Skeletal muscle satellite cell (primary cell): ENCODE measurements around the gene KRTAP10-1.

Source experiments
- H3K27me3 ChIP-seq: 2 replicates; pipeline ENCODE4 v1.7.0; 2013; ENCODE audit warnings: low read length; ENCODE audit not compliant: control insufficient read depth, insufficient read depth
- H3K36me3 ChIP-seq: 2 replicates; pipeline ENCODE4 v1.7.0; 2013; ENCODE audit warnings: mild to moderate bottlenecking, control low read depth, low read length; ENCODE audit not compliant: insufficient read depth
- H3K4me1 ChIP-seq: 2 replicates; pipeline ENCODE4 v1.7.0; 2013; ENCODE audit warnings: low read length; ENCODE audit not compliant: control insufficient read depth, insufficient read depth
- H3K4me2 ChIP-seq: 2 replicates; pipeline ENCODE4 v1.7.0; 2013; ENCODE audit warnings: mild to moderate bottlenecking, low read length
- H3K4me3 ChIP-seq: 2 replicates; pipeline ENCODE4 v1.7.0; 2013; ENCODE audit warnings: low read length
- H3K9ac ChIP-seq: 2 replicates; pipeline ENCODE4 v1.7.0; 2013; ENCODE audit warnings: mild to moderate bottlenecking, low read depth, low read length, moderate library complexity
- H3K9me3 ChIP-seq: replicated peaks from 2 replicates; pipeline ENCODE4 v1.7.0; 2013; ENCODE audit warnings: mild to moderate bottlenecking, control low read depth, low read length

KRTAP10-1 gene

GRCh38 chr21:44516828-44517174 lies 23.2 kb downstream of the KRTAP10-1 start:
- no peaks in the 10 kb centered on the region for H3K4me1 ChIP-seq
- no peak overlapping the region for H3K4me2 ChIP-seq
- H3K36me3 ChIP-seq, result no peaks in the 10 kb centered on the region
- H3K4me3 ChIP-seq, result no peak overlapping the region
- H3K9me3 ChIP-seq, result no peaks in the 10 kb centered on the region
- H3K9ac ChIP-seq, result no peak overlapping the region
- H3K27me3 ChIP-seq, result peaks cover 7% of the 10 kb centered on the region

- H3K9me3 ChIP-seq, result no peaks in the 10 kb centered on the region
- no peaks in the 10 kb centered on the region for H3K36me3 ChIP-seq
- no peaks in the 10 kb centered on the region for H3K4me1 ChIP-seq
- peaks cover 9% of the 10 kb centered on the region for H3K27me3 ChIP-seq
- no peak overlapping the region for H3K4me3 ChIP-seq
- H3K9ac ChIP-seq, result no peak overlapping the region
- no peak overlapping the region for H3K4me2 ChIP-seq
Observed at GRCh38 chr21:44516342-44516741, 23.7 kb downstream of the KRTAP10-1 start.

GRCh38 chr21:44515359-44516165 lies 24.4 kb downstream of the KRTAP10-1 start:
- Histone ChIP-seq H3K9me3 (no peaks in the 10 kb centered on the region), H3K4me1 (no peaks in the 10 kb centered on the region), H3K36me3 (no peaks in the 10 kb centered on the region), H3K4me3 (no peak overlapping the region), H3K9ac (no peak overlapping the region), H3K4me2 (no peak overlapping the region), H3K27me3 (peaks cover 16% of the 10 kb centered on the region)

- Histone ChIP-seq H3K27me3 (peaks cover 16% of the 10 kb centered on the region), H3K4me2 (no peak overlapping the region), H3K4me3 (no peak overlapping the region), H3K36me3 (no peaks in the 10 kb centered on the region), H3K4me1 (no peaks in the 10 kb centered on the region), H3K9ac (no peak overlapping the region), H3K9me3 (no peaks in the 10 kb centered on the region)
Observed at GRCh38 chr21:44514746-44515358, 25.1 kb downstream of the KRTAP10-1 start.

GRCh38 chr21:44514218-44514520 lies 25.8 kb downstream of the KRTAP10-1 start:
- Histone ChIP-seq H3K9ac (no peak overlapping the region), H3K4me2 (no peak overlapping the region), H3K4me1 (no peaks in the 10 kb centered on the region), H3K4me3 (no peak overlapping the region), H3K9me3 (no peaks in the 10 kb centered on the region), H3K36me3 (no peaks in the 10 kb centered on the region), H3K27me3 (peaks cover 16% of the 10 kb centered on the region)

GRCh38 chr21:44513389-44514217 lies 26.4 kb downstream of the KRTAP10-1 start:
- H3K4me2 ChIP-seq, result no peak overlapping the region
- H3K36me3 ChIP-seq, result no peaks in the 10 kb centered on the region
- H3K27me3 ChIP-seq, result peaks cover 19% of the 10 kb centered on the region
- no peak overlapping the region for H3K4me3 ChIP-seq
- no peaks in the 10 kb centered on the region for H3K4me1 ChIP-seq
- no peaks in the 10 kb centered on the region for H3K9me3 ChIP-seq
- no peak overlapping the region for H3K9ac ChIP-seq

GRCh38 chr21:44512496-44513388 lies 27.3 kb downstream of the KRTAP10-1 start:
- Histone ChIP-seq H3K4me3 (no peak overlapping the region), H3K36me3 (no peaks in the 10 kb centered on the region), H3K27me3 (peaks cover 27% of the 10 kb centered on the region), H3K4me2 (no peak overlapping the region), H3K9ac (no peak overlapping the region), H3K4me1 (no peaks in the 10 kb centered on the region), H3K9me3 (no peaks in the 10 kb centered on the region)

GRCh38 chr21:44511938-44512275 lies 28.1 kb downstream of the KRTAP10-1 start:
- Histone ChIP-seq H3K4me1 (no peaks in the 10 kb centered on the region), H3K9ac (no peak overlapping the region), H3K9me3 (no peaks in the 10 kb centered on the region), H3K27me3 (peaks cover 35% of the 10 kb centered on the region), H3K4me2 (no peak overlapping the region), H3K4me3 (no peak overlapping the region), H3K36me3 (no peaks in the 10 kb centered on the region)

GRCh38 chr21:44511219-44511937 lies 28.6 kb downstream of the KRTAP10-1 start:
- Histone ChIP-seq H3K4me3 (no peak overlapping the region), H3K36me3 (no peaks in the 10 kb centered on the region), H3K27me3 (peaks cover 40% of the 10 kb centered on the region), H3K4me1 (no peaks in the 10 kb centered on the region), H3K9me3 (no peaks in the 10 kb centered on the region), H3K9ac (no peak overlapping the region), H3K4me2 (no peak overlapping the region)

GRCh38 chr21:44510508-44511218 lies 29.3 kb downstream of the KRTAP10-1 start:
- Histone ChIP-seq H3K4me3 (no peak overlapping the region), H3K9ac (no peak overlapping the region), H3K9me3 (no peaks in the 10 kb centered on the region), H3K36me3 (no peaks in the 10 kb centered on the region), H3K4me2 (no peak overlapping the region), H3K27me3 (peaks cover 45% of the 10 kb centered on the region), H3K4me1 (no peaks in the 10 kb centered on the region)
